K562 (cell line): ENCODE results near the gene PGAP3. TPM values are rescaled to one million over a fixed set of nuclear protein-coding genes. Genes with fewer than 3 reads are reported as not detected.

Experiments
- ELF1 ChIP-seq: fragments of 200-800 bp; sonication (Bioruptor generic); IDR thresholded peaks from 2 replicates; pipeline ENCODE4 v1.6.1; 2016; ENCODE audit warnings: missing genetic modification characterization, missing compliant biosample characterization
- ETV6 ChIP-seq, 3 experiments: fragments of 150-350 bp in 1 of 3; sonication (generic) in 1 of 3; formaldehyde crosslinking in 1 of 3; IDR thresholded peaks; 2 replicates each; pipeline versions ENCODE4 v1.6.1 to v1.8.0; 2014 to 2022; ENCODE audit warnings: borderline replicate concordance in 2 of 3, low read depth in 2 of 3, antibody characterized with exemption in 1 of 3, low read length in 1 of 3, mild to moderate bottlenecking in 1 of 3, missing genetic modification reagents in 1 of 3
- FOXA3 ChIP-seq, 2 experiments: fragments of 450-650 bp in 1 of 2; sonication (generic) in 1 of 2; formaldehyde crosslinking; IDR thresholded peaks in 1 of 2; conservative IDR thresholded peaks in 1 of 2; 2 replicates each; pipeline versions ENCODE4 v1.4.0 to v1.8.0; 2020 to 2022; ENCODE audit warnings: mild to moderate bottlenecking in 2 of 2, missing genetic modification reagents in 1 of 2
- FUS ChIP-seq: fragments of 200-400 bp; formaldehyde crosslinking; optimal IDR thresholded peaks from 2 replicates; pipeline ENCODE3; 2017; ENCODE audit warnings: low read depth, low read length
- GABPA ChIP-seq: fragments of 200-800 bp; sonication (Bioruptor generic); conservative IDR thresholded peaks from 2 replicates; pipeline ENCODE4 v1.6.1; 2016; ENCODE audit warnings: low read depth, missing genetic modification characterization, missing compliant biosample characterization
- HCFC1 ChIP-seq: IDR thresholded peaks from 2 replicates; pipeline ENCODE4 v1.6.1; 2012; ENCODE audit warnings: low read depth, low read length, improper control_type of control experiment
- NFIX ChIP-seq: fragments of 250-450 bp; sonication (Bioruptor Pico); IDR thresholded peaks from 2 replicates; pipeline ENCODE4 v1.4.0; 2020; ENCODE audit warnings: low read depth, mild to moderate bottlenecking, moderate library complexity
- POLR2H ChIP-seq: IDR thresholded peaks from 2 replicates; pipeline ENCODE4 v1.6.1; 2016; ENCODE audit warnings: missing genetic modification characterization, low read depth, mild to moderate bottlenecking, control low read depth, missing compliant biosample characterization, moderate library complexity
- PPARD ChIP-seq: fragments of 250-450 bp; sonication (Bioruptor Pico); IDR thresholded peaks from 2 replicates; pipeline ENCODE4 v1.8.0; 2022; ENCODE audit warnings: inconsistent platforms, mild to moderate bottlenecking, moderate library complexity
- SMARCA4 ChIP-seq: fragments of 450-650 bp; IDR thresholded peaks from 2 replicates; pipeline ENCODE4 v1.6.1; 2016
- SNRNP70 ChIP-seq: fragments of 200-400 bp; formaldehyde crosslinking; optimal IDR thresholded peaks from 2 replicates; pipeline ENCODE3; 2017; ENCODE audit warnings: low read depth, low read length
- ZBTB11 ChIP-seq, 3 experiments: fragments of 200-800 bp in 1 of 3; fragments of 250-450 bp in 1 of 3; fragments of 450-650 bp in 1 of 3; sonication (Bioruptor Pico) in 1 of 3; sonication (Bioruptor generic) in 1 of 3; formaldehyde crosslinking in 1 of 3; IDR thresholded peaks; 2 replicates each; pipeline versions ENCODE4 v1.6.1 to v1.8.0; 2016 to 2022; ENCODE audit warnings: mild to moderate bottlenecking in 2 of 3, missing genetic modification characterization in 2 of 3, missing compliant biosample characterization in 1 of 3, moderate library complexity in 1 of 3
- ZBTB34 ChIP-seq: fragments of 250-450 bp; sonication (Bioruptor Pico); IDR thresholded peaks from 2 replicates; pipeline ENCODE4 v1.8.0; 2021; ENCODE audit warnings: mild to moderate bottlenecking, moderate library complexity
- ZC3H8 ChIP-seq: fragments of 450-650 bp; IDR thresholded peaks from 2 replicates; pipeline ENCODE4 v1.6.1; 2017
- ZNF121 ChIP-seq: sonication (generic); formaldehyde crosslinking; conservative IDR thresholded peaks from 2 replicates; pipeline ENCODE4 v1.8.0; 2022; ENCODE audit warnings: missing genetic modification reagents
- ZNF140 ChIP-seq: fragments of 250-450 bp; sonication (Bioruptor Pico); IDR thresholded peaks from 2 replicates; pipeline ENCODE4 v1.8.0; 2021; ENCODE audit warnings: moderate library complexity, mild to moderate bottlenecking, inconsistent platforms
- ZNF280A ChIP-seq: fragments of 450-650 bp; IDR thresholded peaks from 2 replicates; pipeline ENCODE4 v1.6.1; 2018; ENCODE audit warnings: mild to moderate bottlenecking, low read depth; ENCODE audit not compliant: partially characterized antibody
- ZNF398 ChIP-seq: fragments of 250-450 bp; sonication (Bioruptor Pico); IDR thresholded peaks from 2 replicates; pipeline ENCODE4 v1.8.0; 2021; ENCODE audit warnings: moderate library complexity, mild to moderate bottlenecking, inconsistent platforms
- polyA plus RNA-seq, 8 experiments: library from polyadenylated mRNA; depleted of rRNA in 4 of 8; stranded (reverse) in 5 of 8; unstranded in 3 of 8; fragments of >200 nt; fragmentation: Nextera tagmentation in 2 of 8; fragmentation: Illumina TruSeq in 1 of 8; extraction: Ambion mirVana in 2 of 8; extraction: Trizol in 1 of 8; gene quantifications; 2 replicates each; pipeline versions ENCODE4 v1.2.1 to v1.2.3, GENCODE V29; 2011 to 2014; ENCODE audit warnings: inconsistent platforms in 1 of 8, missing spikeins in 1 of 8
- total RNA-seq, 7 experiments: library from RNA; depleted of rRNA in 6 of 7; stranded (reverse); fragments of >200 nt in 6 of 7; fragmentation: Illumina TruSeq in 2 of 7; extraction: Trizol in 2 of 7; gene quantifications; 2 replicates each; pipeline versions ENCODE4 v1.2.1 to v1.2.3, GENCODE V29; 2011 to 2021; ENCODE audit warnings: low replicate concordance in 1 of 7

PGAP3 gene
- total and polyA plus RNA-seq, 9 of the 15 experiments (the other 6 are each of a cell fraction or from before 2014, with no cell fraction given), result 0.38 to 9.4 (median 4.5) TPM

- TF ChIP-seq FOXA3 (CRISPR knock-in tag; conservative IDR thresholded peaks at IDR 0.05 in 1 of 2, IDR thresholded peaks at IDR 0.05 in 1 of 2) (no peak), ETV6 (IDR thresholded peaks at IDR 0.05; ENCODE audit: borderline replicate concordance in 1 of 2, low read depth in 2 of 2, low read length in 1 of 2) (0 out of 4 replicates have a peak, but pooled peaks of 1 of the 2 experiments have one; percentile 13), ETV6 (CRISPR knock-in tag; IDR thresholded peaks at IDR 0.05; ENCODE audit: borderline replicate concordance) (no peak), ZBTB11 (CRISPR knock-in tag; IDR thresholded peaks at IDR 0.05) (peak in 2 of 3 experiments; percentile 92 to 99; a peak in 5 of 6 replicates), ZNF280A (no peak), ZBTB34 (CRISPR knock-in tag) (no peak), GABPA (tag) (peak; percentile 96), PPARD (CRISPR knock-in tag) (no peak), ZC3H8 (no peak), NFIX (CRISPR knock-in tag) (no peak), FUS (no peak), SNRNP70 (no peak), POLR2H (tag) (no peak), ZNF121 (CRISPR knock-in tag) (no peak), ZNF398 (no peak), SMARCA4 (no peak), ELF1 (tag) (peak; percentile 52; the same call in 1 of the 2 replicates), HCFC1 (peak; percentile 77), ZNF140 (no peak)
These were observed 50.7 kb downstream of the PGAP3 start, which contains the start of gene STARD3 (continued) for GRCh38 chr17:39636927-39637736.
